GM21526 (cell line): Measurements from ENCODE around the gene NEK3.
"Not testable (repeated sequence)": the region's sequence is repeated elsewhere in the genome, so short reads cannot be mapped to it uniquely, and the experiment has no call there.

Experiments
- ATAC-seq: cut with Tn5 transposase; IDR thresholded peaks from one replicate; pipeline ENCODE4 v1.9.1; 2021; ENCODE audit warnings: moderate library complexity; ENCODE audit not compliant: unreplicated experiment, low FRiP score

The NEK3 gene

GRCh38 chr13:52171686-52172085 lies 12.3 kb upstream of the NEK3 start:
- not testable (repeated sequence) for ATAC-seq

DNA sequence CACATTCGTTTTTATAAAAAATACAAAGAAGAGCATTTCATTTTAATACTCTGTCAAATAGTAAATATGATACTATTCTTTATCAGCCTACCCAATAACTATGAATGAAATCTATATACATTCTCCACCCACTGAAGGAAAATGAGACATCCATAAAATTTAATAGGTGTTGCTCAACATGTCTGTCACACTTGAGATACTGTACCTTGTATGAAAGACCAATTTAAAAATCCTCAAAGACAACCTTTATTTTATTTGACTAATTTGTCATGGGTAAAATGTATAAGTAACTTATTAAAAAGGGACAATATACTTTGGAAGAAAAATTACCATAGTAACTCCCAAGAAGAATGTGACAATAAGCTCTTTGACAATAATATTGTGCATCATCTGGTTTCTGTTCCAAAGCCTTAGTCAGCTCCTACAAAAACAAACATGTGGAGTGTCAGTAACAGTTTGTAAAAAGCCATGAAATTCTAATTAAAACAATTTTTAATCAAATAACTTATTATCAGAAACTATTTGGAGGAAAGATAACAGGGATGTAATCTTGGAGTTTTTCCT lies 11.5 kb upstream of the NEK3 start:
- not testable (repeated sequence) for ATAC-seq

GRCh38 chr13:52169839-52170238 lies 10.4 kb upstream of the NEK3 start:
- ATAC-seq = no peak

DNA sequence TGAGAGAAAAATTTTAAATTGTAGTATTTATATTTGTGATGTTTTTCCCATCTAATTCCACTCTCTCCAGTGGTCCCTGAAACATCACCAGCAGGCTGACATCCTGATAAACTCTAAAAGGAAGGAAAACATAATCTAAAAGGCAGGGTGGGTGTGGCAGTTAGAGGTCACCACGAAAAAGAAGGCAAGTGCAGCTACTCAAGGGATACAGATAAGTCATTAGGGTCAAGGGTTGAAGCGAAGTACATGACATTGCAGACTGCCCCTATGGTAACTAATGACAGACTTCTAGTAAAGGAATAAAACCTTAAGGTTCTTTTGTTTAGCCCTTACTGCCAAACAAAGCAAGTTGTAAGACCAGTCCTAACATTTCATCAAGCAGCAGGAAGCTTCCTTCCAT lies 6.0 kb upstream of the NEK3 start:
- no peak for ATAC-seq

GRCh38 chr13:52164989-52165388 lies 5.6 kb upstream of the NEK3 start:
- no peak for ATAC-seq

DNA sequence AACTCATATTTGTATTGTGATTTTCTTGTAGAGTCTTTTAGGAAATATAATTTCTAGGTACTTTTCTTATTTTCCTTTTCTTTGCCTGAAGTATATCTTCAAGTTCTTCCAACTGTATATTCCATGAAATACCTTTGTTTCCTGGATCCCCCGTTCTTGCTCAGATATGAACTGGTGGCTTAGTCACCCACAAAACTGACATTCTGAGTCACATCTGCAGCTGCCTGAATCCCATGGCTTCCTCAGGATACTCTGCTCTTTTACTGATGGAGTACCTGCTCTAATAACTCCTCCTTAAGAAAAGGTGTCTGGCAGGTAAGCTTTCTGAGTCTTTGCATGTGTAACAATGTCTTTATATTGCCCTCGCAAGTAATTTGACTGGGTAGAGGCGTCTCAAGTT lies 4.5 kb upstream of the NEK3 start:
- ATAC-seq = not testable (repeated sequence)

DNA sequence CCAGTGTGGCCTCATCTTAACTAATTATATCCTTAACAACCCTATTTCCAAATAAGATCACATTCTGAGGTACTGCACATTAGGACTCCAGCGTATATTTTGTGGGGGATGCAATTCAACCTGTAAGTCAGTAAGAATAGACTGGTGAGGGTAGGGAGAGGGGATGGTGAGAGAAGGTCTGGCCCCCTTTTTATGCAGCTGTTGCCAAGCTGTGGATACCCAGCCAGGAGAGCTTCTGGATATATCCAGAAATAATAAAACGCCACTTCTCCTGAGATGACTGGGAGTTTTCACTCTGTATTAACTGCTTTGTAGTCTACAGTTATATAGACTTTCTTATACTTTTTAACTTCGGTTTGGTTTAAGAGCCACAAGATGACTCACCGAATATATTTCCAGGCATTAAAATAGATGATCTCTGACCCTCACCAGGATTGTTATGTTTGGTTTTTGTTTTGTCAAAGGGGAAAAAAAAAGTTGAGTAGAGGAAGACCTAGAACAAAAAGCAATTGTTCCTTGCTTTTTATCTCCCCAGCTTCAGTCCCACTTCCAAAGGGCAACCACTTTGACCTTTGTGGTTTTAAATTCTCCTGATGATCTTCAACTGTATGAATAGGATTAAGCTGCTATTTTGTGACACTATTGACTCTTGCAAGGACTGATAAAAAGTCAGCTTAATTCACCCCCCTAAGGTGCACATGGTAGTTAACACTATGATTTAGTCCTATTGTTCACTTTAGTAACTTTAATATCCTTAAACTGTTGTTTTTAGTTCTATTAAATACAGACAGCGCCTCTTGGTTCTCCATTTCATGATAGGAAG lies 3.1 kb upstream of the NEK3 start:
- ATAC-seq = no peak

- ATAC-seq = no peak
Observed at GRCh38 chr13:52161181-52161646, 1.8 kb upstream of the NEK3 start.

- no peak for ATAC-seq
Observed at GRCh38 chr13:52160506-52160905, 1.1 kb upstream of the NEK3 start.

DNA sequence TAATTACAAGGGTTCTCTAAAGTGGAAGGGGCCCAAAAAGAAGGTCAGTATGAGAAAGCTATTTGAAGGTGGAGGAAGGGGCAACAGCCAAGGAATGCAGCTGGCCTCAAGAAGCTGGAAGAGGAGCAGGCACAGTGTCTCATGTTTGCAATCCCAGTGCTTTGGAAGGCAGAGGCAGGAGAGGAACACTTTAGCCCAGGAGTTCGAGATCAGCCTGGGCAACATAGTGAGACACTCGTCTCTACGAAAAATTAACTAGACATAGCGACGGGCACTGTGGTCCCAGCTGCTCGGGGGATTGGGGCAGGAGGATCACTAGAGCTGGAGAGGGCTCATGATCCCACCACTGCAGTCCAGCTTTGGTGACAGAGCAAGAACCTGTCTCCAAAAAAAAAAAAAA lies 656 bp upstream of the NEK3 start:
- ATAC-seq = no peak

- peak; percentile 28 for ATAC-seq
Observed at GRCh38 chr13:52158629-52159158, 703 bp downstream of the NEK3 start.

- ATAC-seq = no peak
Observed at GRCh38 chr13:52156724-52157261, 2.6 kb downstream of the NEK3 start.

DNA sequence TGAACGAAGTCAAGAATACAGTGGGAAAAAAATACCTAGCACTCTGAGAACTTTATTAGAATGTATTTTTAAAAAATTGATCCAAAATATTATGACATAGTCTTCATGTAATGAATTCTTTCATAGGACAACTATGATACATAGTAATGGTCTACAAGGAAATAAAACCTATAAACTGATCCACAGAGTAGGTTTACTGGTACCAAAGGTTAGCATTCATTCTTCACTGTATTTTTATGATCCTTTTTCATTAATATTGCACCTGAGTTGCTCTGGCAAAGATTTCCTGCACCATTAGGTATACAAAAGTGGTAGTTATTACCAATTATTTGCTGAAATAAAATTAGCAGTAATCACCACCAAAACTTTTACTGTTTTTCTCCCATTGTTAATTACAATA lies 4.2 kb downstream of the NEK3 start:
- ATAC-seq = no peak

DNA sequence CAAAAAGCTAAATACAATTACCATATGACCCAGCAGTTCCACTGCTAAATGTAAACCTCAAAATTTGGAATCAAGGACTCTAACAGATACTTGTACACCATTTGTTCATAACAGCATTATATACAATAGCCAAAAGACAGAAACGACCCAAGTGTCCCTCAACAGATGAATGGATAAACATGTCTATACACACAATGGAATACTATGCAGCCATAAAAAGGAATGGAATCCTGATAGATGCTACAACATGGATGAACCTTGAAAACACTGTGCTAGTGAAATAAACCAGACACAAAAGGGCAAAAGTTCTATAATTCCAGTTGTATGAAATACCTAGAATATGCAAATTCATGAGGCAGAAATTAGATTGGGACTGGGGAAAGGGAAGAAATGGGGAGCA lies 12.2 kb downstream of the NEK3 start:
- ATAC-seq = no peak

DNA sequence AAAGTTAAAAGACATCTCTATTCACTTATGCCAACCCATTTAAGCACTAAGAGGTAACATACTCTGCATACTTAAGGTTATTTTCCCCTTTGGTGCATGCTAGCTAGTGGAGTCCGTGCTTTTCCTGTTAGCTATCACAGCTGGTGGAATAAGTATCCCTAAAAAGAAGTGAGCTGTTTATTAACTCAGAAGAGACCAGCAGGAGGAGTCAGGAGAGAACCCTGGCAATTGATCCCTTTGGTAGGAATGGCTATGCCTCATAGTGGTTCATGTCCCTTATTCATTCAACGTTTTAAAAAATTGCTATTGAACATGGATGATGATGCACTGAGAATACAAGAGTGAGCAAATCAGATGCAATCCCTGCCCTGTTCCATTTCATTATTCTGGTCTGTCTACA lies 18.1 kb downstream of the NEK3 start:
- no peak for ATAC-seq

GRCh38 chr13:52137489-52137888 lies 21.9 kb downstream of the NEK3 start:
- ATAC-seq = no peak

- no peak for ATAC-seq
Observed at GRCh38 chr13:52136763-52137162, 22.6 kb downstream of the NEK3 start.

DNA sequence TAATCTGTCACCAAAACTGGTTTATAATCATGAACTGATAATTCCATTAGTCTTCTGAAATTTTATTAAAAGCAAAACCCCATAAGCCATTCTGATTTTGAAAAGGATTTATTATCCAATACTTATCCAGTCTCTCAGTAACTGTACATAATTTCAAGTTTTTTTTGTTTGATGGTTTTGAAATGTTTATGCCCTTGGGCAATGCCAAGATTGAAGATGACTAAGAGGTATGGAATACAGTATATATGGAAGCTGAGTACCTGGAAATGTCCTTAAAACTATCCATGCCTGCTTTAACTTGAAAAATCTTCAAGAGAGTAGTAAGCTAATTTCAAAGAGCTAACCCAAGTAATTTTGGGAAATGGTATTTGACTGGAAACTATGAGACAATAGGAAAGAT lies 28.8 kb downstream of the NEK3 start:
- ATAC-seq = no peak

- peak; percentile 69 for ATAC-seq
Observed at GRCh38 chr13:52128714-52129700, 30.4 kb downstream of the NEK3 start, which contains the start of gene NEK5. Gene NEK5 (minus strand): TSS chr13:52129073. CDS start chr13:52127482, 1,591 bp downstream.
